Loucy (cell line): Measurements from ENCODE around the gene CAMTA1.

Experiments used
- H2AFZ ChIP-seq: fragments of 200-600 bp; sonication (generic); 2 replicates; pipeline ENCODE4 v1.6.0; 2016; ENCODE audit warnings: antibody characterized with exemption, mild to moderate bottlenecking, low read length, moderate library complexity
- H3F3A ChIP-seq: fragments of 200-600 bp; 2 replicates; pipeline ENCODE4 v1.6.0; 2016; ENCODE audit warnings: antibody characterized with exemption, low read depth, mild to moderate bottlenecking
- H3K27me3 ChIP-seq: fragments of 200-600 bp; sonication (generic); 2 replicates; pipeline ENCODE4 v1.6.1; 2014; ENCODE audit warnings: low read length, mild to moderate bottlenecking; ENCODE audit not compliant: insufficient read depth, poor library complexity, severe bottlenecking
- H3K36me3 ChIP-seq: fragments of 200-600 bp; sonication (generic); 2 replicates; pipeline ENCODE4 v1.6.1; 2016; ENCODE audit warnings: low read length; ENCODE audit not compliant: insufficient read depth
- H3K4me1 ChIP-seq: fragments of 200-600 bp; sonication (generic); 2 replicates; pipeline ENCODE4 v1.5.1; 2014; ENCODE audit warnings: low read length, mild to moderate bottlenecking; ENCODE audit not compliant: insufficient read depth, poor library complexity, severe bottlenecking
- H3K4me2 ChIP-seq: fragments of 200-600 bp; sonication (generic); 2 replicates; pipeline ENCODE4 v1.6.0; 2014; ENCODE audit warnings: antibody characterized with exemption, low read length, low read depth, mild to moderate bottlenecking; ENCODE audit not compliant: poor library complexity, severe bottlenecking
- H3K4me3 ChIP-seq: fragments of 200-600 bp; sonication (generic); 2 replicates; pipeline ENCODE4 v1.5.1; 2014; ENCODE audit warnings: low read length, mild to moderate bottlenecking, mixed read lengths; ENCODE audit not compliant: poor library complexity, severe bottlenecking
- H3K79me2 ChIP-seq: fragments of 200-600 bp; sonication (generic); 2 replicates; pipeline ENCODE4 v1.6.1; 2014; ENCODE audit warnings: low read length; ENCODE audit not compliant: insufficient read depth
- H3K9ac ChIP-seq: fragments of 200-600 bp; sonication (generic); 2 replicates; pipeline ENCODE4 v1.6.0; 2014; ENCODE audit warnings: mild to moderate bottlenecking, low read depth, low read length, moderate library complexity; ENCODE audit not compliant: poor library complexity, severe bottlenecking
- H3K9me2 ChIP-seq: fragments of 200-600 bp; sonication (generic); replicated peaks from 2 replicates; pipeline ENCODE4 v1.6.1; 2016; ENCODE audit warnings: low read depth, low read length, mixed read lengths
- H3K9me3 ChIP-seq: fragments of 200-600 bp; sonication (generic); 2 replicates; pipeline ENCODE4 v1.6.1; 2014; ENCODE audit warnings: mild to moderate bottlenecking, antibody characterized with exemption, low read length, low read depth; ENCODE audit not compliant: insufficient read depth
- H4K20me1 ChIP-seq: fragments of 200-600 bp; sonication (generic); 2 replicates; pipeline ENCODE4 v1.6.0; 2014; ENCODE audit warnings: antibody characterized with exemption, low read length, mild to moderate bottlenecking; ENCODE audit not compliant: insufficient read depth, poor library complexity, severe bottlenecking
- CTCF ChIP-seq: fragments of 200-600 bp; sonication (generic); conservative IDR thresholded peaks from 2 replicates; pipeline ENCODE4 v1.5.1; 2014; ENCODE audit warnings: mild to moderate bottlenecking, antibody characterized with exemption, low read length
- EZH2phosphoT487 ChIP-seq: fragments of 200-600 bp; IDR thresholded peaks from 2 replicates; pipeline ENCODE4 v1.6.1; 2018; ENCODE audit warnings: antibody characterized with exemption, mild to moderate bottlenecking, moderate library complexity, borderline replicate concordance

The CAMTA1 gene

GRCh38 chr1:7656557-7657215 lies 871.4 kb downstream of the CAMTA1 start:
- H3K9me3 ChIP-seq, result no peaks in the 10 kb centered on the region
- H3K27me3 ChIP-seq, result no peaks in the 10 kb centered on the region
- H3K4me2 ChIP-seq, result no peak overlapping the region
- H3K4me1 ChIP-seq, result no peaks in the 10 kb centered on the region
- no peaks in the 10 kb centered on the region for H3K9me2 ChIP-seq
- no peak overlapping the region for H3K4me3 ChIP-seq
- no peaks in the 10 kb centered on the region for H3K79me2 ChIP-seq
- no peaks in the 10 kb centered on the region for H3F3A ChIP-seq
- H2AFZ ChIP-seq, result no peak overlapping the region
- no peaks in the 10 kb centered on the region for H3K36me3 ChIP-seq
- no peaks in the 10 kb centered on the region for H4K20me1 ChIP-seq
- no peak for TF ChIP-seq EZH2phosphoT487
- no peak for TF ChIP-seq CTCF
- no peak overlapping the region for H3K9ac ChIP-seq

- H3K4me3 ChIP-seq, result no peak overlapping the region
- TF ChIP-seq CTCF (no peak), EZH2phosphoT487 (no peak)
- H3K79me2 ChIP-seq, result no peaks in the 10 kb centered on the region
- no peaks in the 10 kb centered on the region for H3K27me3 ChIP-seq
- no peak overlapping the region for H3K4me2 ChIP-seq
- H3K4me1 ChIP-seq, result no peaks in the 10 kb centered on the region
- no peaks in the 10 kb centered on the region for H3K9me3 ChIP-seq
- no peak overlapping the region for H3K9ac ChIP-seq
- no peaks in the 10 kb centered on the region for H4K20me1 ChIP-seq
- H3F3A ChIP-seq, result no peaks in the 10 kb centered on the region
- H2AFZ ChIP-seq, result no peak overlapping the region
- no peaks in the 10 kb centered on the region for H3K36me3 ChIP-seq
- H3K9me2 ChIP-seq, result no peaks in the 10 kb centered on the region
Observed at GRCh38 chr1:7657287-7658016, 872.2 kb downstream of the CAMTA1 start.

GRCh38 chr1:7658099-7658498 lies 872.8 kb downstream of the CAMTA1 start:
- Histone ChIP-seq H3K9ac (no peak overlapping the region), H3F3A (no peaks in the 10 kb centered on the region), H3K9me2 (no peaks in the 10 kb centered on the region), H3K27me3 (no peaks in the 10 kb centered on the region), H4K20me1 (no peaks in the 10 kb centered on the region), H3K79me2 (no peaks in the 10 kb centered on the region), H3K4me2 (no peak overlapping the region), H3K36me3 (no peaks in the 10 kb centered on the region), H3K9me3 (no peaks in the 10 kb centered on the region), H3K4me1 (no peaks in the 10 kb centered on the region), H2AFZ (no peak overlapping the region), H3K4me3 (no peak overlapping the region)
- no peak for TF ChIP-seq EZH2phosphoT487
- no peak for TF ChIP-seq CTCF
